ENCODE results near the gene ABCB1. TPM values are rescaled to one million over a fixed set of nuclear protein-coding genes. Genes with fewer than 3 reads are reported as not detected.

The ABCB1 gene
- total RNA-seq, 1 donor from 2014 or later = 4.3 TPM

DNA sequence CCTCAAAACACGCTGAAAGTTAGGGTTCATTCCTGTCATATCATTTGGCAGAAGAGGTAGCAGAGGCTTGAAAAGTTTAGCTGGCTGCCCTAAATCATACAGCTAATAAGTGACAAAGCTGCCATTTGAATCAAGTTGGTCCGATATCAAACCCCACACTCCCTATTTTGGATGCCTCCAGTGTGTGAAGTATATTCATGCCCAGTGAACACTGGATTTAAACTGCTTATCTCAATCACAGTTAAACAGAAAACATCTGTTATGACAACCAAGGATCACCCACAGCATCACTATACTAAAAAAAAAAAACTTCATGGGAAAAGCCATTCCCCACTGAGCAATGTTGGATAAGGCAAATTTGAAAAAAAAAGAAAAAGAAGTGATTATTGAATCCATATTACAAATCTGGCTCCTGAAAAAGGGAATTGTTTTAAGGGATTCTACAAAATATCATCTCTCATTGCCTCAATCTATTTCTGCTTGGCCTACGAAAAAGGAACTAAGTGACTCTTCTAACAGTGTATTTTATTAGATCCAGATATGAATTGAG is 48.3 kb downstream of the ABCB1 start:
- Histone ChIP-seq H3K4me3 (no peak overlapping the region), H3K27me3 (ENCODE audit: low read depth) (no peaks in the 10 kb centered on the region), H3K27ac (no peak overlapping the region), H3K4me1 (no peaks in the 10 kb centered on the region), H3K9me3 (no peaks in the 10 kb centered on the region), H3K36me3 (no peaks in the 10 kb centered on the region)
- intact Hi-C loops (cut with DNase I) = no loop called here
- DNase-seq (no peak), ATAC-seq (no peak)
- TF ChIP-seq, protein P1, sequence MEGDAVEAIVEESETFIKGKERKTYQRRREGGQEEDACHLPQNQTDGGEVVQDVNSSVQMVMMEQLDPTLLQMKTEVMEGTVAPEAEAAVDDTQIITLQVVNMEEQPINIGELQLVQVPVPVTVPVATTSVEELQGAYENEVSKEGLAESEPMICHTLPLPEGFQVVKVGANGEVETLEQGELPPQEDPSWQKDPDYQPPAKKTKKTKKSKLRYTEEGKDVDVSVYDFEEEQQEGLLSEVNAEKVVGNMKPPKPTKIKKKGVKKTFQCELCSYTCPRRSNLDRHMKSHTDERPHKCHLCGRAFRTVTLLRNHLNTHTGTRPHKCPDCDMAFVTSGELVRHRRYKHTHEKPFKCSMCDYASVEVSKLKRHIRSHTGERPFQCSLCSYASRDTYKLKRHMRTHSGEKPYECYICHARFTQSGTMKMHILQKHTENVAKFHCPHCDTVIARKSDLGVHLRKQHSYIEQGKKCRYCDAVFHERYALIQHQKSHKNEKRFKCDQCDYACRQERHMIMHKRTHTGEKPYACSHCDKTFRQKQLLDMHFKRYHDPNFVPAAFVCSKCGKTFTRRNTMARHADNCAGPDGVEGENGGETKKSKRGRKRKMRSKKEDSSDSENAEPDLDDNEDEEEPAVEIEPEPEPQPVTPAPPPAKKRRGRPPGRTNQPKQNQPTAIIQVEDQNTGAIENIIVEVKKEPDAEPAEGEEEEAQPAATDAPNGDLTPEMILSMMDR (IDR thresholded peaks at IDR 0.05) = no peak

DNA sequence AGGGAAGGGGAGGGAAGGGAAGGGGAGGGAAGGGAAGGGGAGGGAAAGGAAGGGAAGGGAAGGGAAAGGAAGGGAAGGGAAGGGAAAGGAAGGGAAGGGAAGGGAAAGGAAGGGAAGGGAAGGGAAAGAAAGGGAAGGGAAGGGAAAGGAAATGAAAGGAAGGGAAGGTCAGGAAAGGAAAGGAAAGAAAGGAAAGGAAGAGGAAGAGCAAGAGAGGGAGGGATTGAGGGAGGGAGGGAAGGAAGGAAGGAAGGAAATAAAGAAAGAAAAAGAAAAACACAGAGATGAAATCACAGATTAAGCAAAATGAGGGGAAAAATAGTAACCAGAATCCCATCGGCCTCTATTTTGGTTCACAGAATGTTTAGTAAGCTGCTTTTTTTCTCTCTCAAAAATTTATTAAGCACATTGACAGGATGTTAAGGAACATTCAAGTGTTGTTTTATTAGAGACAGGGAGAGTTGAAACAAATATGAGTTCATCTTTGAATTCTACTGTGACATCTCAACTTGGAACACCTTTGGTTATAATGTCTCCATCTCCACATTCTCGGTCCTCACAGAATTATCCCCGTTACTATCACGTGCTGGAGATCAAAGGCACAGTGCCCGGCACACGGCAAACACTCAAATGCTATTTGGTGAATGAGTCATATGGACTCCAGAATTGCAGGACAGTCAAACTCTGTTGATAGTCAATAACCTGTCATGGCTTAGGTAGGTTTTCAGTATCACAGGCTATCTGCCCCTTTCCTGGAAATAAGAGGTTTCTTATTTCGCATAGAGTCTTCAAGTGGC is 52.4 kb downstream of the ABCB1 start:
- H3K27me3 ChIP-seq (ENCODE audit: low read depth) = no peaks in the 10 kb centered on the region
- TF ChIP-seq, protein P1 (IDR thresholded peaks at IDR 0.05) = no peak
- no peaks in the 10 kb centered on the region for H3K4me1 ChIP-seq
- no peak overlapping the region for H3K4me3 ChIP-seq
- DNase-seq (no peak), ATAC-seq (no peak)
- no peaks in the 10 kb centered on the region for H3K36me3 ChIP-seq
- intact Hi-C loops (cut with DNase I) = no loop called here
- H3K9me3 ChIP-seq = no peaks in the 10 kb centered on the region
- no peak overlapping the region for H3K27ac ChIP-seq

DNA sequence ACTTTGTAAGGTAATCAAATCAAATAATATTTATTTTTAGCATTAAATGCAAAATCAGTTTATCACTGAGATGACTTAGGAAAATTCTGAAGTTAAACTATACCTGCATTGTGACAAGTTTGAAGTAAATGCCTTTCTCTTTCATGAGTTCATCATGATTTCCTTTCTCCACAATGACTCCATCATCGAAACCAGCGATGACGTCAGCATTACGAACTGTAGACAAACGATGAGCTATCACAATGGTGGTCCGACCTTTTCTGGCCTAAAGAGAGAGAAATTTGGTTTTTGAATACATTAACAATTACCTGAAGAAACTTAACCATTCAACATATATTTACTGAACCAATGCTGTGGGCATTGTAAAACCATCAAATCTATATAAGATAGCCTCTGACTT is 54.9 kb downstream of the ABCB1 start:
- H3K4me3 ChIP-seq = no peak overlapping the region
- H3K36me3 ChIP-seq = no peaks in the 10 kb centered on the region
- no peaks in the 10 kb centered on the region for H3K4me1 ChIP-seq
- TF ChIP-seq, protein P1 (IDR thresholded peaks at IDR 0.05) = no peak
- no peak overlapping the region for H3K27ac ChIP-seq
- H3K27me3 ChIP-seq (ENCODE audit: low read depth) = no peaks in the 10 kb centered on the region
- H3K9me3 ChIP-seq = no peaks in the 10 kb centered on the region
- intact Hi-C loops (cut with DNase I) = no loop called here
- no peak for ATAC-seq
- no peak for DNase-seq

DNA sequence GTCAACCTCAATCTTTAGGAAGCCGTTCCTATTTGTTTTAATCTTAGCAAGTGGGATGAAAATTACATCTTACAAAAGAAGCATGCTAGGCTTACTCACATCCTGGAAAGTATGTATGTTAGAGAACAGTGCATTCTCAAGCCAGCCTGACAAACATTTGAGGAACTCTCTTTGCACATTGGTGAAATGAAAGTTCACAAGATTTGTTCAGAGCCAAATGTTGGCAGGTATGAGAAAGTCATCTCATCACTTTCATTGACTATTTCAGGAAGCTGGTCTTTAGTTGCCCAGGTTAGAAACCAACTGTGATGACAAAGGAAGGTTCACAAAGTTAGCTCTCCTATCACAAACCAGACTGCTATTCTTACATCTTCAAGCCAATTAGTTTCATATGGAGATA is 57.1 kb downstream of the ABCB1 start:
- Histone ChIP-seq H3K4me1 (no peaks in the 10 kb centered on the region), H3K27me3 (ENCODE audit: low read depth) (no peaks in the 10 kb centered on the region), H3K36me3 (no peaks in the 10 kb centered on the region), H3K9me3 (no peaks in the 10 kb centered on the region), H3K27ac (no peak overlapping the region), H3K4me3 (no peak overlapping the region)
- DNase-seq (no peak), ATAC-seq (no peak)
- TF ChIP-seq, protein P1 (IDR thresholded peaks at IDR 0.05) = no peak
- intact Hi-C loops (cut with DNase I) = no loop called here

DNA sequence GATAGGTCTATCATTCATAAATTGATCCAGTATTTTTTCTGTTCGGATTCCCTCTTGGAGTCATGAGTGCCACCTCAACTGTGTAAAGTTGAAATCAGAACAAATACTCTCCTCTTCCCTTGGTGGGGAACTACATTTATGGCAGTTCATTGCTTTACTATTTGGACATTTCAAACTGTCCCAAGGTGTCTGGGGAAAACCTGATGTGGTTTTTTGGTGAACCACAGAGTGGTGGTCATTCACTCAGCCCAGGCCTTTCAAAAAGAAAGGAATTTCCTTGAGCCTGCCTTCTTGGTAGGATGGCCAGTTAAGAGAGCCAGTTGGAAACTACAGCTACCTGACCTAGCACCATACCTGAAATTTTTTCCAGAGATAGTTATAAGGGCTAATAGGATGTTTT is 59.0 kb downstream of the ABCB1 start:
- TF ChIP-seq, protein P1 (IDR thresholded peaks at IDR 0.05) = no peak
- Histone ChIP-seq H3K27me3 (ENCODE audit: low read depth) (no peaks in the 10 kb centered on the region), H3K4me1 (no peaks in the 10 kb centered on the region), H3K9me3 (no peaks in the 10 kb centered on the region), H3K27ac (no peak overlapping the region), H3K36me3 (no peaks in the 10 kb centered on the region), H3K4me3 (no peak overlapping the region)
- intact Hi-C loops (cut with DNase I) = no loop called here
- ATAC-seq (no peak), DNase-seq (no peak)
